Measurements from ENCODE around the gene MARCHF4. TPM values are rescaled to one million over a fixed set of nuclear protein-coding genes. Genes with fewer than 3 reads are reported as not detected.

Gene MARCHF4
- total RNA-seq, 1 experiment from 2014 or later = 1.3 TPM

GRCh38 chr2:216339456-216340279, 32.6 kb downstream of the MARCHF4 start:
- intact Hi-C loops (cut with micrococcal nuclease; ENCODE audit: unreplicated experiment) = no loop called here
- no TSS peak for BruUV-seq (replicated peaks)
- DNase-seq (ENCODE audit: low read depth, low spot score) (no peak), ATAC-seq (no peak)
- Histone ChIP-seq H3K36me3 (ENCODE audit: control insufficient read depth, insufficient read depth, low read length) (no peaks in the 10 kb centered on the region), H3K4me1 (ENCODE audit: control insufficient read depth, insufficient read depth, low read length) (no peaks in the 10 kb centered on the region), H3K27ac (ENCODE audit: low read length) (no peak overlapping the region), H3K9me3 (ENCODE audit: control insufficient read depth, insufficient read depth, low read depth, low read length) (no peaks in the 10 kb centered on the region), H3K4me3 (ENCODE audit: low read depth in 2 of 2, low read length in 2 of 2) (no peak overlapping the region), H3K27me3 (ENCODE audit: control insufficient read depth, insufficient read depth, low read length) (no peaks in the 10 kb centered on the region)
- TF ChIP-seq TCF7L2 (IDR thresholded peaks at IDR 0.05; ENCODE audit: low read depth, low read length) (no peak), REST (IDR thresholded peaks at IDR 0.05; ENCODE audit: insufficient read depth in 1 of 2, low read depth in 2 of 2, low read length in 1 of 2) (no peak), POLR2AphosphoS5 (IDR thresholded peaks at IDR 0.05; ENCODE audit: low read depth, low read length) (no peak), SIN3A (IDR thresholded peaks at IDR 0.05; ENCODE audit: borderline replicate concordance, insufficient read depth, low read depth, low read length) (no peak), CTCF (IDR thresholded peaks at IDR 0.05) (no peak)
- in situ Hi-C loops (cut with HindIII; ENCODE audit: low pct_unique_long_range_greater_than_20kb, low sequenced_read_pairs) = no loop called here
- ChIA-PET CTCF (no interaction called here), POLR2A (no interaction called here)

- TF ChIP-seq REST (IDR thresholded peaks at IDR 0.05; ENCODE audit: insufficient read depth in 1 of 2, low read depth in 2 of 2, low read length in 1 of 2) (no peak), TCF7L2 (IDR thresholded peaks at IDR 0.05; ENCODE audit: low read depth, low read length) (no peak), POLR2AphosphoS5 (IDR thresholded peaks at IDR 0.05; ENCODE audit: low read depth, low read length) (no peak), SIN3A (IDR thresholded peaks at IDR 0.05; ENCODE audit: borderline replicate concordance, insufficient read depth, low read depth, low read length) (no peak), CTCF (IDR thresholded peaks at IDR 0.05) (no peak)
- no peak for DNase-seq (ENCODE audit: low read depth, low spot score)
- ChIA-PET POLR2A (no interaction called here), CTCF (no interaction called here)
- H3K4me1 ChIP-seq (ENCODE audit: control insufficient read depth, insufficient read depth, low read length) = no peaks in the 10 kb centered on the region
- no peaks in the 10 kb centered on the region for H3K9me3 ChIP-seq (ENCODE audit: control insufficient read depth, insufficient read depth, low read depth, low read length)
- no peak for ATAC-seq
- H3K27ac ChIP-seq (ENCODE audit: low read length) = no peak overlapping the region
- no TSS peak for BruUV-seq (replicated peaks)
- H3K36me3 ChIP-seq (ENCODE audit: control insufficient read depth, insufficient read depth, low read length) = no peaks in the 10 kb centered on the region
- in situ Hi-C loops (cut with HindIII; ENCODE audit: low pct_unique_long_range_greater_than_20kb, low sequenced_read_pairs) (no loop called here), intact Hi-C loops (cut with micrococcal nuclease; ENCODE audit: unreplicated experiment) (no loop called here)
- H3K4me3 ChIP-seq (ENCODE audit: low read depth in 2 of 2, low read length in 2 of 2) = no peak overlapping the region
- H3K27me3 ChIP-seq (ENCODE audit: control insufficient read depth, insufficient read depth, low read length) = no peaks in the 10 kb centered on the region; the same call in 1 of the 2 replicates
Observed at GRCh38 chr2:216335252-216335651, 37.0 kb downstream of the MARCHF4 start.
